Panc1 (cell line): ENCODE measurements around the gene CYP26B1. TPM values are rescaled to one million over a fixed set of nuclear protein-coding genes. Genes with fewer than 3 reads are reported as not detected.

Source experiments
- ATAC-seq: fragments of 200-7000 bp; cut with Tn5 transposase; 2 replicates; pipeline ENCODE4 v1.9.1; 2020; ENCODE audit warnings: mild to moderate bottlenecking, moderate library complexity
- BruUV-seq: library from RNA; stranded (reverse); fragments of 400-500 nt; replicated peaks from 2 replicates; lab custom pipeline; 2021; lab: Mats Ljungman, UMichigan
- CTCF ChIA-PET: fragments of 300-600 bp; sonication (Branson Sonifier 250); formaldehyde crosslinking; loops from one replicate; lab custom pipeline; 2022; ENCODE audit warnings: antibody characterized with exemption; lab: Charles Lee
- POLR2A ChIA-PET: fragments of 300-600 bp; sonication (Branson Sonifier 250); formaldehyde crosslinking; loops from one replicate; lab custom pipeline; 2022; ENCODE audit warnings: antibody characterized with exemption; lab: Charles Lee
- DNase-seq: peaks from one replicate; pipeline ENCODE4 v3.0.0-alpha.2; 2010; ENCODE audit warnings: low read depth, low spot score
- H3K27ac ChIP-seq: 2 replicates; pipeline ENCODE4 v1.5.1; 2011; ENCODE audit warnings: mild to moderate bottlenecking, low read length, inconsistent platforms
- H3K27me3 ChIP-seq: fragments of 200-500 bp; sonication (Bioruptor generic); 2 replicates; pipeline ENCODE4 v1.6.0; 2014; ENCODE audit warnings: low read length, inconsistent platforms; ENCODE audit not compliant: control insufficient read depth, insufficient read depth
- H3K36me3 ChIP-seq: fragments of 200-500 bp; sonication (Bioruptor generic); 2 replicates; pipeline ENCODE4 v1.5.1; 2014; ENCODE audit warnings: inconsistent platforms, mild to moderate bottlenecking, low read length, moderate library complexity; ENCODE audit not compliant: control insufficient read depth, insufficient read depth
- H3K4me1 ChIP-seq: 2 replicates; pipeline ENCODE4 v1.5.1; 2011; ENCODE audit warnings: inconsistent platforms, mild to moderate bottlenecking, low read length, moderate library complexity; ENCODE audit not compliant: control insufficient read depth, insufficient read depth
- H3K4me3 ChIP-seq, 2 experiments: 2 replicates each; pipeline ENCODE4 v1.5.1; 2011 to 2012; ENCODE audit warnings: low read depth in 2 of 2, low read length in 2 of 2, mild to moderate bottlenecking in 2 of 2, inconsistent platforms in 1 of 2, moderate library complexity in 1 of 2
- H3K9me3 ChIP-seq: fragments of 200-500 bp; sonication (Bioruptor generic); 2 replicates; pipeline ENCODE4 v1.5.1; 2014; ENCODE audit warnings: low read depth, mild to moderate bottlenecking, inconsistent platforms, low read length, moderate library complexity; ENCODE audit not compliant: control insufficient read depth, insufficient read depth
- CTCF ChIP-seq: fragments of 450-650 bp; IDR thresholded peaks from 2 replicates; pipeline ENCODE4 v1.5.1; 2017; ENCODE audit warnings: mild to moderate bottlenecking
- POLR2AphosphoS5 ChIP-seq: IDR thresholded peaks from 2 replicates; pipeline ENCODE4 v1.6.1; 2012; ENCODE audit warnings: mild to moderate bottlenecking, low read depth, low read length, moderate library complexity
- REST ChIP-seq, 2 experiments: IDR thresholded peaks; 2 replicates each; pipeline ENCODE4 v1.6.1; 2011 to 2012; ENCODE audit warnings: low read depth in 2 of 2, control low read depth in 1 of 2, low read length in 1 of 2, mild to moderate bottlenecking in 1 of 2, moderate library complexity in 1 of 2; ENCODE audit not compliant: insufficient read depth in 1 of 2
- SIN3A ChIP-seq: IDR thresholded peaks from 2 replicates; pipeline ENCODE4 v1.6.1; 2012; ENCODE audit warnings: low read depth, mild to moderate bottlenecking, low read length, moderate library complexity, borderline replicate concordance; ENCODE audit not compliant: insufficient read depth
- TCF7L2 ChIP-seq: IDR thresholded peaks from 2 replicates; pipeline ENCODE4 v1.6.1; 2011; ENCODE audit warnings: mild to moderate bottlenecking, low read depth, low read length, inconsistent platforms
- in situ Hi-C: cut with HindIII; loops from 2 replicates; pipeline ENCODE4 v1.10.0; 2016; ENCODE audit warnings: low sequenced_read_pairs, low pct_unique_long_range_greater_than_20kb
- intact Hi-C: fragments of 100-400 bp; cut with micrococcal nuclease; formaldehyde crosslinking; loops from one replicate; pipeline ENCODE4 v1.10.0; 2022; ENCODE audit not compliant: unreplicated experiment
- total RNA-seq: library from RNA; stranded (reverse); gene quantifications from one replicate; pipeline ENCODE4 v1.2.1, GENCODE V29; 2021; ENCODE audit not compliant: unreplicated experiment

The CYP26B1 gene
- total RNA-seq, 1 experiment from 2014 or later, result 12.3 TPM

GRCh38 chr2:72165792-72166191, 18.1 kb upstream of the CYP26B1 start:
- no peak for DNase-seq
- no peak for ATAC-seq
- ChIA-PET POLR2A (no interaction called here), CTCF (no interaction called here)
- BruUV-seq, result no TSS peak
- peaks cover 11% of the 10 kb centered on the region for H3K27me3 ChIP-seq
- no peaks in the 10 kb centered on the region for H3K36me3 ChIP-seq
- H3K9me3 ChIP-seq, result no peaks in the 10 kb centered on the region
- intact Hi-C loops (no loop called here), in situ Hi-C loops (no loop called here)
- H3K4me1 ChIP-seq, result no peaks in the 10 kb centered on the region
- no peak overlapping the region for H3K4me3 ChIP-seq
- TF ChIP-seq TCF7L2, result no peak
- no peak for TF ChIP-seq SIN3A
- TF ChIP-seq REST (IDR thresholded peaks at IDR 0.05; ENCODE audit: insufficient read depth in 1 of 2, low read depth in 2 of 2, low read length in 1 of 2), result no peak
- no peak for TF ChIP-seq CTCF
- no peak for TF ChIP-seq POLR2AphosphoS5
- no peak overlapping the region for H3K27ac ChIP-seq

- no TSS peak for BruUV-seq
- intact Hi-C loops, result no loop called here
- no peak for ATAC-seq
- in situ Hi-C loops, result no loop called here
- H3K4me1 ChIP-seq, result no peaks in the 10 kb centered on the region
- TF ChIP-seq TCF7L2 (no peak), POLR2AphosphoS5 (no peak), CTCF (no peak), REST (IDR thresholded peaks at IDR 0.05; ENCODE audit: insufficient read depth in 1 of 2, low read depth in 2 of 2, low read length in 1 of 2) (no peak), SIN3A (no peak)
- no peaks in the 10 kb centered on the region for H3K9me3 ChIP-seq
- no peak for DNase-seq
- H3K27ac ChIP-seq, result no peak overlapping the region
- no peak overlapping the region for H3K4me3 ChIP-seq
- no peaks in the 10 kb centered on the region for H3K36me3 ChIP-seq
- H3K27me3 ChIP-seq, result peaks cover 11% of the 10 kb centered on the region
- ChIA-PET CTCF (no interaction called here), POLR2A (no interaction called here)
Measured at GRCh38 chr2:72162574-72162973, 14.9 kb upstream of the CYP26B1 start.
